Osteoblast (primary cell): ENCODE results near the gene ABLIM1. TPM values are rescaled to one million over a fixed set of nuclear protein-coding genes. Genes with fewer than 3 reads are reported as not detected.

ENCODE experiments used
- DNase-seq: peaks from one replicate; pipeline ENCODE4 v3.0.0; 2011; ENCODE audit warnings: low spot score, mixed read lengths; ENCODE audit not compliant: insufficient read length; ENCODE audit errors: missing footprints
- H2AFZ ChIP-seq: 2 replicates; pipeline ENCODE4 v1.6.0; 2011; ENCODE audit warnings: mild to moderate bottlenecking, low read length
- H3K27ac ChIP-seq: 2 replicates; pipeline ENCODE4 v1.5.1; 2011; ENCODE audit warnings: mild to moderate bottlenecking, low read depth, low read length, moderate library complexity
- H3K27me3 ChIP-seq: 2 replicates; pipeline ENCODE4 v1.6.0; 2012; ENCODE audit warnings: mild to moderate bottlenecking, control low read depth, inconsistent platforms, low read length, moderate library complexity; ENCODE audit not compliant: insufficient read depth
- H3K36me3 ChIP-seq: 2 replicates; pipeline ENCODE4 v1.5.1; 2011; ENCODE audit warnings: mild to moderate bottlenecking, low read length, control low read depth, moderate library complexity; ENCODE audit not compliant: insufficient read depth
- H3K4me1 ChIP-seq: 2 replicates; pipeline ENCODE4 v1.5.1; 2011; ENCODE audit warnings: mild to moderate bottlenecking, low read length, control low read depth, moderate library complexity; ENCODE audit not compliant: insufficient read depth
- H3K4me2 ChIP-seq: 2 replicates; pipeline ENCODE4 v1.6.0; 2011; ENCODE audit warnings: mild to moderate bottlenecking, low read length; ENCODE audit not compliant: insufficient read depth
- H3K4me3 ChIP-seq: fragments of 200-600 bp; sonication (generic); 3 replicates; pipeline ENCODE4 v1.5.1; 2012; ENCODE audit warnings: mild to moderate bottlenecking, low read length, inconsistent platforms; ENCODE audit not compliant: insufficient read depth
- H3K79me2 ChIP-seq: 2 replicates; pipeline ENCODE4 v1.6.0; 2012; ENCODE audit warnings: mild to moderate bottlenecking, low read length, control low read depth, inconsistent platforms; ENCODE audit not compliant: insufficient read depth
- H3K9me3 ChIP-seq: 2 replicates; pipeline ENCODE4 v1.5.1; 2011; ENCODE audit warnings: low read depth, low read length, control low read depth
- H4K20me1 ChIP-seq: 2 replicates; pipeline ENCODE4 v1.6.0; 2012; ENCODE audit warnings: mild to moderate bottlenecking, low read length, control low read depth; ENCODE audit not compliant: insufficient read depth
- CTCF ChIP-seq: IDR thresholded peaks from 2 replicates; pipeline ENCODE4 v1.5.1; 2011; ENCODE audit warnings: mild to moderate bottlenecking, low read depth, low read length, moderate library complexity; ENCODE audit errors: extremely low read depth
- total RNA-seq: library from RNA; depleted of rRNA; stranded (reverse); fragments of >200 nt; gene quantifications from 2 replicates; pipeline ENCODE4 v1.2.3, GENCODE V29; 2012

The ABLIM1 gene
- total RNA-seq, 1 donor: 11.2 TPM

- Histone ChIP-seq H3K27ac (no peak overlapping the region), H3K36me3 (no peaks in the 10 kb centered on the region), H3K4me1 (no peaks in the 10 kb centered on the region), H3K4me2 (no peak overlapping the region), H4K20me1 (no peaks in the 10 kb centered on the region), H2AFZ (no peak overlapping the region), H3K4me3 (no peak overlapping the region), H3K9me3 (no peaks in the 10 kb centered on the region), H3K27me3 (peaks cover 4% of the 10 kb centered on the region), H3K79me2 (no peaks in the 10 kb centered on the region)
- TF ChIP-seq CTCF: no peak
- DNase-seq: no peak
Measured at GRCh38 chr10:114482480-114483304, 175.4 kb downstream of the ABLIM1 start.

- DNase-seq: no peak
- H3K79me2 ChIP-seq: no peaks in the 10 kb centered on the region
Measured at GRCh38 chr10:114481055-114481454, 177.0 kb downstream of the ABLIM1 start.

GRCh38 chr10:114479836-114480235, 178.2 kb downstream of the ABLIM1 start:
- no peak overlapping the region for H2AFZ ChIP-seq
- no peak for DNase-seq
- peaks cover 4% of the 10 kb centered on the region for H3K27me3 ChIP-seq
- H3K9me3 ChIP-seq: no peaks in the 10 kb centered on the region
- H3K79me2 ChIP-seq: no peaks in the 10 kb centered on the region
- H3K4me3 ChIP-seq: no peak overlapping the region
- no peaks in the 10 kb centered on the region for H4K20me1 ChIP-seq
- TF ChIP-seq CTCF: no peak
- H3K27ac ChIP-seq: no peak overlapping the region
- no peak overlapping the region for H3K4me2 ChIP-seq
- no peaks in the 10 kb centered on the region for H3K4me1 ChIP-seq
- no peaks in the 10 kb centered on the region for H3K36me3 ChIP-seq

More at GRCh38 chr10:114481055-114481454, 177.0 kb downstream of the ABLIM1 start:
- Histone ChIP-seq H3K27me3 (peaks cover 4% of the 10 kb centered on the region), H4K20me1 (no peaks in the 10 kb centered on the region), H3K4me2 (no peak overlapping the region), H3K9me3 (no peaks in the 10 kb centered on the region), H3K36me3 (no peaks in the 10 kb centered on the region), H2AFZ (no peak overlapping the region), H3K4me1 (no peaks in the 10 kb centered on the region), H3K27ac (no peak overlapping the region), H3K4me3 (no peak overlapping the region)
- TF ChIP-seq CTCF: no peak

GRCh38 chr10:114479307-114479706, 178.8 kb downstream of the ABLIM1 start:
- Histone ChIP-seq H3K79me2 (no peaks in the 10 kb centered on the region), H3K4me1 (no peaks in the 10 kb centered on the region), H3K4me3 (no peak overlapping the region), H2AFZ (no peak overlapping the region), H3K4me2 (no peak overlapping the region), H3K27me3 (peaks cover 4% of the 10 kb centered on the region), H4K20me1 (no peaks in the 10 kb centered on the region), H3K9me3 (no peaks in the 10 kb centered on the region), H3K36me3 (no peaks in the 10 kb centered on the region), H3K27ac (no peak overlapping the region)
- no peak for DNase-seq
- TF ChIP-seq CTCF: no peak
